GM19468 (cell line): ENCODE results near the gene GOLGA1.

Experiments used
- ATAC-seq: cut with Tn5 transposase; IDR thresholded peaks from one replicate; pipeline ENCODE4 v1.9.1; 2021; ENCODE audit warnings: mild to moderate bottlenecking, moderate library complexity, moderate number of reproducible peaks; ENCODE audit not compliant: unreplicated experiment; ENCODE audit errors: extremely low read depth

Gene GOLGA1

GRCh38 chr9:124886461-124886860, 54.4 kb downstream of the GOLGA1 start:
- no peak for ATAC-seq

GRCh38 chr9:124885551-124885950, 55.3 kb downstream of the GOLGA1 start:
- no peak for ATAC-seq

GRCh38 chr9:124884376-124884775, 56.5 kb downstream of the GOLGA1 start:
- ATAC-seq, result no peak

- ATAC-seq, result no peak
Observed at GRCh38 chr9:124882231-124882630, 58.7 kb downstream of the GOLGA1 start.

- ATAC-seq, result no peak
Observed at GRCh38 chr9:124881138-124881743, 59.6 kb downstream of the GOLGA1 start.

GRCh38 chr9:124880501-124880900, 60.4 kb downstream of the GOLGA1 start:
- no peak for ATAC-seq

- ATAC-seq, result no peak
Observed at GRCh38 chr9:124879226-124879625, 61.7 kb downstream of the GOLGA1 start.

GRCh38 chr9:124878518-124878917, 62.4 kb downstream of the GOLGA1 start:
- no peak for ATAC-seq

- no peak for ATAC-seq
Observed at GRCh38 chr9:124878021-124878420, 62.9 kb downstream of the GOLGA1 start.

GRCh38 chr9:124877021-124877782, 63.7 kb downstream of the GOLGA1 start:
- ATAC-seq, result no peak

- no peak for ATAC-seq
Observed at GRCh38 chr9:124875501-124875900, 65.4 kb downstream of the GOLGA1 start.

GRCh38 chr9:124873664-124874063, 67.2 kb downstream of the GOLGA1 start:
- ATAC-seq, result no peak

- no peak for ATAC-seq
Observed at GRCh38 chr9:124871156-124871561, 69.7 kb downstream of the GOLGA1 start.

- no peak for ATAC-seq
Observed at GRCh38 chr9:124870723-124871122, 70.2 kb downstream of the GOLGA1 start.

GRCh38 chr9:124869986-124870560, 70.8 kb downstream of the GOLGA1 start:
- ATAC-seq, result peak; percentile 54

- no peak for ATAC-seq
Observed at GRCh38 chr9:124869466-124869985, 71.4 kb downstream of the GOLGA1 start.

- peak; percentile 31 for ATAC-seq
Observed at GRCh38 chr9:124868511-124869465, 72.1 kb downstream of the GOLGA1 start.

GRCh38 chr9:124863371-124863871, 77.5 kb downstream of the GOLGA1 start:
- no peak for ATAC-seq

GRCh38 chr9:124861342-124862229, 79.3 kb downstream of the GOLGA1 start, which contains the start of the genes ARPC5L and RPL35:
Gene ARPC5L, plus strand, starts transcription at chr9:124862130. Its CDS starts 7,161 bp downstream, at chr9:124869291.
Gene RPL35, minus strand, starts transcription at chr9:124861957. Its CDS starts 45 bp downstream, at chr9:124861912.
- ATAC-seq, result peak; percentile 73
